Fibroblast of lung (primary cell): ENCODE results near the gene SULT4A1.

ENCODE experiments used
- EZH2 ChIP-seq: IDR thresholded peaks from 2 replicates; pipeline ENCODE4 v1.5.1; 2012; ENCODE audit warnings: low read length, control low read depth, mild to moderate bottlenecking; ENCODE audit errors: missing control alignments
- TF ChIP-seq, protein P1 (sequence below), 2 donors: IDR thresholded peaks in 1 of 2; conservative IDR thresholded peaks in 1 of 2; 1 replicate in 1 of 2; 2 replicates in 1 of 2; pipeline ENCODE4 v1.5.1; 2011 to 2012; ENCODE audit warnings: low read length in 2 of 2, control low read depth in 1 of 2, inconsistent platforms in 1 of 2, low read depth in 1 of 2, mild to moderate bottlenecking in 1 of 2

- TF ChIP-seq, protein P1, sequence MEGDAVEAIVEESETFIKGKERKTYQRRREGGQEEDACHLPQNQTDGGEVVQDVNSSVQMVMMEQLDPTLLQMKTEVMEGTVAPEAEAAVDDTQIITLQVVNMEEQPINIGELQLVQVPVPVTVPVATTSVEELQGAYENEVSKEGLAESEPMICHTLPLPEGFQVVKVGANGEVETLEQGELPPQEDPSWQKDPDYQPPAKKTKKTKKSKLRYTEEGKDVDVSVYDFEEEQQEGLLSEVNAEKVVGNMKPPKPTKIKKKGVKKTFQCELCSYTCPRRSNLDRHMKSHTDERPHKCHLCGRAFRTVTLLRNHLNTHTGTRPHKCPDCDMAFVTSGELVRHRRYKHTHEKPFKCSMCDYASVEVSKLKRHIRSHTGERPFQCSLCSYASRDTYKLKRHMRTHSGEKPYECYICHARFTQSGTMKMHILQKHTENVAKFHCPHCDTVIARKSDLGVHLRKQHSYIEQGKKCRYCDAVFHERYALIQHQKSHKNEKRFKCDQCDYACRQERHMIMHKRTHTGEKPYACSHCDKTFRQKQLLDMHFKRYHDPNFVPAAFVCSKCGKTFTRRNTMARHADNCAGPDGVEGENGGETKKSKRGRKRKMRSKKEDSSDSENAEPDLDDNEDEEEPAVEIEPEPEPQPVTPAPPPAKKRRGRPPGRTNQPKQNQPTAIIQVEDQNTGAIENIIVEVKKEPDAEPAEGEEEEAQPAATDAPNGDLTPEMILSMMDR (conservative IDR thresholded peaks at IDR 0.05 in 1 of 2, IDR thresholded peaks at IDR 0.05 in 1 of 2; ENCODE audit: low read depth in 1 of 2, low read length in 2 of 2), result no peak
- no peak for TF ChIP-seq EZH2
Observed at GRCh38 chr22:43828725-43828997, 33.7 kb downstream of the SULT4A1 start.
